AG09319 (cell line): ENCODE measurements around the gene MINDY4.

Experiments used
- DNase-seq: peaks from one replicate; pipeline ENCODE4 v3.0.0-alpha.2; 2010; ENCODE audit warnings: low read depth; ENCODE audit errors: extremely low read depth
- CTCF ChIP-seq: IDR thresholded peaks from 2 replicates; pipeline ENCODE4 v1.5.1; 2011; ENCODE audit warnings: low read depth, mild to moderate bottlenecking, inconsistent platforms, low read length, moderate library complexity

MINDY4 gene

GRCh38 chr7:30914596-30914995 is 143.4 kb downstream of the MINDY4 start:
- DNase-seq, result no peak
- TF ChIP-seq CTCF, result no peak

- no peak for DNase-seq
- TF ChIP-seq CTCF, result no peak
These were observed 143.9 kb downstream of the MINDY4 start for GRCh38 chr7:30915005-30915601.

DNA sequence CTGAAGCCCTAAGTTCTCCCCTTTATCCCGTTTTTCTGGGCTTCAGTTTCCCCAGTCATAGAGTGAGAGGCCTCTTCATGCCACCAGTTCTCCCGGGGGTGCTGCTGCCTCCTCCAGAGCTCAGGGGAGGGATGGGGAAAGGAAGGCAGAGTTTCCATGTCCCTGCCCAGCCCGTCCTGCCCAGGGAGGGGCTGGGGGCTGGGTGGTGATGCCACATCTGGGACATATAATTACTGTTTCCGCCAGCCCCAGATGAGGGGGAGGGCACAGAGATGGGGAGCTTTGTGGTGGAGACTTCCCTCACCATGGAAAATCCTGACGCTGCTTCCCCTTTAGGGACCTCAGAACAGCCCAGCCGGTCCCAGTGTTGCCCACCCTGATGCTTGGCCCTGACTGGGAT is 144.5 kb downstream of the MINDY4 start:
- TF ChIP-seq CTCF, result no peak

DNA sequence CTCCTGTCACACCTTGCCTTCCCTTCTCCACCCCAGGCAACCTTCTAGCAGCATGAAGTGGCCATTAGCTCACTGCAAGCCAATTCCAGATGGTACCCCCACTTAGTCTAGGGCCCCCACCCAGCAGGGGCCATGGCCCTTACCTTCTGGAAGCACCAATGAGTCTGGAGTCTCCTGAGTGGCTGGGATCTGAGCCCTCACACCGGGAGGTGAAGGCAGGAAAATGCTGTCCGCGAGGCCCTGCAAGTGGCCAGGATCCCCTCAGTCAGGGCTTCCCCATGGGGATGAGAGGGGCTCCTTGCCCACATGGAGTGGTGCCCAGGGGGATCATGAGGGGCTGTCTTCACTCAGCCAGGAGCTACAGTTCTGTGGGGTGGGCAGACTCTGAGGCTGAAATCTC is 145.0 kb downstream of the MINDY4 start:
- no peak for TF ChIP-seq CTCF
- no peak for DNase-seq

More for the DNA sequence above, 144.5 kb downstream of the MINDY4 start:
- DNase-seq, result no peak

DNA sequence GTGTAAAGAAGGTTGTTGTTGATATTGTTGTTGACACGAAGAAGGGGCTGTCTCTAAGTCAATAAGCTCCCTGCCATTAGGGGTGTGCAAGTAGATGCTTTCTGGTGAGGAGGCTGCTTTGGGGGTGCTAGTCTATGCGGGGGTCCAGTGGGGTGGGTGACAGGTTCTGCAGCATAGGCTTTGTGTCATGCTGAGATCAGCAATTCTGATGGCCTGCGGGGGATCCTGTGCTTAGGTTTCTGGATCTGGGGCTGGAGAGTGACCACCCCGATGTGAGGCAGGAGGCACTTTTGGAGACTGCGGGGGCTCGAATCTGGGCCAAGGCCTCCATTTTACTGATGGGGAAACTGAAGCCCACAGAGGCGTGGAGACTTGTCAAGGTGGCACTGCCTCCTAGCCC is 145.6 kb downstream of the MINDY4 start:
- DNase-seq, result no peak
- no peak for TF ChIP-seq CTCF

- no peak for DNase-seq
- TF ChIP-seq CTCF, result no peak
These were observed 146.1 kb downstream of the MINDY4 start for GRCh38 chr7:30917216-30917893.

DNA sequence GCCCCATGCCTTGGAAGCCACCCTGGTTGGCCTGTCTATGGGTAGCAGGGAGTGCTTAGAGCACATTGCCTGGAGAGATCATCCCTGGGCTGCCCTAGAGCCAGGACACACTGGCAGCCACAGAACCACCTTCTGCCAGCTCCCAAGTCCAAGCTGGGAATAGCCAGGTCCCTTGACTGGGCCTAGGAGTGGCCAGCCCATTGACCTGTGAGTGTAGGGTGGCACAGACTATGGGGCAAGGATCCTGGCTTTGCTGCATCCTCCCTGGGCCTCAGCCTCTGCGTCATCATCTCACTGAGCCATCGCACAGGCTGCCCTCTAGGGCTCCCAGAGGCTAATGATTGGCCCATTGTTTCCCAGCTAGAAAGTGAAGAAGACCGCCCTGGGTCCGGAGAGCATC is 147.5 kb downstream of the MINDY4 start:
- DNase-seq, result no peak
- no peak for TF ChIP-seq CTCF
